Uterus (tissue), 4 donors: ENCODE measurements around the gene TOX2. TPM values are rescaled to one million over a fixed set of nuclear protein-coding genes. Genes with fewer than 3 reads are reported as not detected.

Experiments
- DNase-seq, 2 donors: peaks; one replicate each; pipeline ENCODE4 v3.0.0-alpha.2; 2019 to 2020
- H3K27ac ChIP-seq, 2 donors: fragments of 200-600 bp; sonication (generic); 1 replicate in 1 of 2; 2 replicates in 1 of 2; pipeline ENCODE4 v1.5.1; 2016 to 2018
- H3K27me3 ChIP-seq, 2 donors: fragments of 200-600 bp; sonication (generic); one replicate each; pipeline ENCODE4 v1.5.1; 2018 to 2019; ENCODE audit warnings: control low read depth in 1 of 2
- H3K36me3 ChIP-seq, 2 donors: fragments of 200-600 bp; sonication (generic); one replicate each; pipeline ENCODE4 v1.5.1; 2019; ENCODE audit warnings: control low read depth in 1 of 2
- H3K4me1 ChIP-seq, 2 donors: fragments of 200-600 bp; sonication (generic); one replicate each; pipeline ENCODE4 v1.5.1; 2018 to 2019; ENCODE audit warnings: control low read depth in 1 of 2
- H3K4me3 ChIP-seq, 2 donors: fragments of 200-600 bp; sonication (generic); 1 replicate in 1 of 2; 2 replicates in 1 of 2; pipeline ENCODE4 v1.5.1; 2018 to 2019; ENCODE audit warnings: mild to moderate bottlenecking in 1 of 2
- H3K9me3 ChIP-seq, 2 donors: fragments of 200-600 bp; sonication (generic); one replicate each; pipeline ENCODE4 v1.5.1; 2019; ENCODE audit warnings: control low read depth in 1 of 2
- POLR2A ChIP-seq, 2 donors: fragments of 450-650 bp; IDR thresholded peaks; one replicate each; pipeline ENCODE4 v1.6.1; 2016; ENCODE audit warnings: antibody characterized with exemption in 2 of 2, mild to moderate bottlenecking in 1 of 2, moderate library complexity in 1 of 2
- intact Hi-C: fragments of 100-400 bp; cut with DNase I; formaldehyde crosslinking; loops from one replicate; pipeline ENCODE4 v1.15.1; 2023; ENCODE audit warnings: low total_unique reads
- total RNA-seq, 4 donors: library from RNA; depleted of rRNA in 3 of 4; stranded (reverse); fragments of >200 nt in 3 of 4; gene quantifications; one replicate each; pipeline versions ENCODE4 v1.1.0 to v1.2.4, GENCODE V29; 2014 to 2023
- TF ChIP-seq, protein P1 (sequence below), 4 experiments: fragments of 200-600 bp in 2 of 4; fragments of 450-650 bp in 2 of 4; sonication (generic) in 2 of 4; IDR thresholded peaks; one replicate each; pipeline ENCODE4 v1.5.1; 2016 to 2019; ENCODE audit warnings: antibody characterized with exemption in 4 of 4, mild to moderate bottlenecking in 2 of 4, moderate library complexity in 1 of 4
- donor health status: DM: yes; HTN: yes; CAD: no.

The TOX2 gene
- total RNA-seq, 4 donors from 2014 or later = 0.26 to 4.8 (median 0.28) TPM; not detected in 1

GRCh38 chr20:44028868-44029847 lies 114.5 kb downstream of the TOX2 start:
- intact Hi-C loops = no loop called here
- Histone ChIP-seq H3K27me3 (no peaks in the 10 kb centered on the region), H3K4me3 (no peak overlapping the region), H3K4me1 (no peaks in the 10 kb centered on the region), H3K36me3 (no peaks in the 10 kb centered on the region), H3K9me3 (no peaks in the 10 kb centered on the region), H3K27ac (no peak overlapping the region)
- TF ChIP-seq POLR2A (IDR thresholded peaks at IDR 0.05) = no peak
- TF ChIP-seq, protein P1, sequence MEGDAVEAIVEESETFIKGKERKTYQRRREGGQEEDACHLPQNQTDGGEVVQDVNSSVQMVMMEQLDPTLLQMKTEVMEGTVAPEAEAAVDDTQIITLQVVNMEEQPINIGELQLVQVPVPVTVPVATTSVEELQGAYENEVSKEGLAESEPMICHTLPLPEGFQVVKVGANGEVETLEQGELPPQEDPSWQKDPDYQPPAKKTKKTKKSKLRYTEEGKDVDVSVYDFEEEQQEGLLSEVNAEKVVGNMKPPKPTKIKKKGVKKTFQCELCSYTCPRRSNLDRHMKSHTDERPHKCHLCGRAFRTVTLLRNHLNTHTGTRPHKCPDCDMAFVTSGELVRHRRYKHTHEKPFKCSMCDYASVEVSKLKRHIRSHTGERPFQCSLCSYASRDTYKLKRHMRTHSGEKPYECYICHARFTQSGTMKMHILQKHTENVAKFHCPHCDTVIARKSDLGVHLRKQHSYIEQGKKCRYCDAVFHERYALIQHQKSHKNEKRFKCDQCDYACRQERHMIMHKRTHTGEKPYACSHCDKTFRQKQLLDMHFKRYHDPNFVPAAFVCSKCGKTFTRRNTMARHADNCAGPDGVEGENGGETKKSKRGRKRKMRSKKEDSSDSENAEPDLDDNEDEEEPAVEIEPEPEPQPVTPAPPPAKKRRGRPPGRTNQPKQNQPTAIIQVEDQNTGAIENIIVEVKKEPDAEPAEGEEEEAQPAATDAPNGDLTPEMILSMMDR (IDR thresholded peaks at IDR 0.05) = no peak
- no peak for DNase-seq

DNA sequence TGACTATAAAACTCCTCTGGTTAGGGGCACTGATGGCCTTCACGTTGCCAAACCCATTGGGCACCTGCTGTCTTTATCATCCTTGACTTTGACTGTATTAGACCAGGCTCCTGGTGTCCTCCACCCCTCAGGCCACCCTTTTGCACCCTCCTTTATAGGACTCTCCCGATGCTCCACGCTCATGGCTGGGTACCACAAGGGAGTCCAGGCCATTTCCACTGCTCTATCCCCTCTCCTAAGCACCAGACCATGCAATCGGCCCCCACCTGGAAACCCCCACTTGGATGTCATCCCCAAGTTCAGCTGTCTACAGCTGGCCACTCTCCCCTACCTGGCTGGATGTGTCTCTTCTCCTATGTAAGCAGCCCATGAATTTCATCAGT lies 115.2 kb downstream of the TOX2 start:
- H3K4me3 ChIP-seq = no peak overlapping the region
- H3K27me3 ChIP-seq = no peaks in the 10 kb centered on the region
- H3K9me3 ChIP-seq = no peaks in the 10 kb centered on the region
- no peak overlapping the region for H3K27ac ChIP-seq
- intact Hi-C loops = no loop called here
- no peak for DNase-seq
- TF ChIP-seq, protein P1 (IDR thresholded peaks at IDR 0.05) = no peak
- TF ChIP-seq POLR2A (IDR thresholded peaks at IDR 0.05) = no peak
- H3K4me1 ChIP-seq = no peaks in the 10 kb centered on the region
- H3K36me3 ChIP-seq = no peaks in the 10 kb centered on the region

DNA sequence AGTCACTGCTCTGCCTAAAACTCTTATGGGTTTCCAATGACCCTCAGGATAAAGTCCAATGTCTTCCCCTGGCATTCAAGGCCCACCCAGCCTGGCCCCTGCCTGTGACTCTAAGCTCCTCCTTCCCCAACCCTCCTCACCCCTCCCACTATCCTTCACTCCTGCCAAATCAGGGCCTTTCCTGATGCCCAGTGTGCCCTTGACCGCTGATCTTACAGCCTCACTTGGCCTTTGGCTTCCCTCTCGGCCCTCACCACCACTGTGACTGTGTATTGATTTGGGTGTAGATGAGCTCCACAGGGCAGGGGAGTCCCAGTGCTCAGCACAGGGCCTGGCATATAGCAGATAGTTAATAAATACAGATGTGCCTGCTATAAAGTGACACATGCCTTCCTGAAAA lies 115.7 kb downstream of the TOX2 start:
- no peaks in the 10 kb centered on the region for H3K4me1 ChIP-seq
- TF ChIP-seq, protein P1 (IDR thresholded peaks at IDR 0.05) = no peak
- TF ChIP-seq POLR2A (IDR thresholded peaks at IDR 0.05) = no peak
- intact Hi-C loops = no loop called here

GRCh38 chr20:44031001-44031574 lies 116.4 kb downstream of the TOX2 start:
- no peaks in the 10 kb centered on the region for H3K27me3 ChIP-seq
- intact Hi-C loops = no loop called here
- H3K36me3 ChIP-seq = no peaks in the 10 kb centered on the region
- H3K4me1 ChIP-seq = no peaks in the 10 kb centered on the region
- no peak for DNase-seq
- TF ChIP-seq, protein P1 (IDR thresholded peaks at IDR 0.05) = no peak
- H3K4me3 ChIP-seq = no peak overlapping the region
- no peaks in the 10 kb centered on the region for H3K9me3 ChIP-seq
- H3K27ac ChIP-seq = no peak overlapping the region

More for the DNA sequence above, 115.7 kb downstream of the TOX2 start:
- no peak for DNase-seq
- Histone ChIP-seq H3K9me3 (no peaks in the 10 kb centered on the region), H3K27ac (no peak overlapping the region), H3K27me3 (no peaks in the 10 kb centered on the region), H3K4me3 (no peak overlapping the region), H3K36me3 (no peaks in the 10 kb centered on the region)
